Suprapubic skin (tissue), 4 donors: ENCODE results near the gene INMT. TPM values are rescaled to one million over a fixed set of nuclear protein-coding genes. Genes with fewer than 3 reads are reported as not detected.
A peak's percentile ranks its signal among the peaks of the same experiment; 100 is the strongest.

ENCODE experiments used
- DNase-seq, 2 donors: peaks; one replicate each; pipeline ENCODE4 v3.0.0-alpha.2; 2019; ENCODE audit warnings: low spot score in 2 of 2
- H3K27ac ChIP-seq: fragments of 200-600 bp; sonication (generic); one replicate; pipeline ENCODE4 v1.5.1; 2019
- H3K27me3 ChIP-seq: fragments of 200-600 bp; sonication (generic); one replicate; pipeline ENCODE4 v1.5.1; 2019
- H3K36me3 ChIP-seq: fragments of 200-600 bp; sonication (generic); one replicate; pipeline ENCODE4 v1.5.1; 2019
- H3K4me1 ChIP-seq: fragments of 200-600 bp; sonication (generic); one replicate; pipeline ENCODE4 v1.5.1; 2019
- H3K4me3 ChIP-seq: fragments of 200-600 bp; sonication (generic); one replicate; pipeline ENCODE4 v1.5.1; 2019; ENCODE audit warnings: mild to moderate bottlenecking
- H3K9me3 ChIP-seq: fragments of 200-600 bp; sonication (generic); one replicate; pipeline ENCODE4 v1.5.1; 2019
- CTCF ChIP-seq, 2 donors: fragments of 200-600 bp in 1 of 2; fragments of 450-650 bp in 1 of 2; sonication (generic) in 1 of 2; IDR thresholded peaks; one replicate each; pipeline ENCODE4 v1.5.1; 2016 to 2019; ENCODE audit warnings: antibody characterized with exemption in 2 of 2, mild to moderate bottlenecking in 1 of 2, moderate library complexity in 1 of 2
- EP300 ChIP-seq: sonication (generic); formaldehyde crosslinking; IDR thresholded peaks from one replicate; pipeline ENCODE4 v1.6.1; 2017; ENCODE audit warnings: antibody characterized with exemption
- POLR2A ChIP-seq, 2 donors: fragments of 450-650 bp; IDR thresholded peaks; one replicate each; pipeline ENCODE4 v1.6.1; 2017; ENCODE audit warnings: antibody characterized with exemption in 2 of 2, mild to moderate bottlenecking in 2 of 2, moderate library complexity in 2 of 2
- POLR2AphosphoS5 ChIP-seq, 3 donors: sonication (generic); formaldehyde crosslinking; IDR thresholded peaks; one replicate each; pipeline ENCODE4 v1.6.1; 2017; ENCODE audit warnings: antibody characterized with exemption in 3 of 3
- WGBS: methylation state at CpG from one replicate; pipeline ENCODE4 v1.1.5; 2018; 5-methylcytosine and 5-hydroxymethylcytosine counted together
- total RNA-seq, 4 donors: library from RNA; depleted of rRNA; stranded (reverse); fragments of >200 nt; gene quantifications; one replicate each; pipeline ENCODE4 v1.1.0, GENCODE V29; 2016

The INMT gene
- total RNA-seq, 4 donors from 2014 or later: 1.3 to 9.7 (median 4.2) TPM

GRCh38 chr7:30775992-30776391 lies 24.1 kb downstream of the INMT start:
- no peak overlapping the region for H3K27ac ChIP-seq
- peaks cover 20% of the 10 kb centered on the region for H3K4me1 ChIP-seq
- peaks cover 2% of the 10 kb centered on the region for H3K36me3 ChIP-seq
- DNase-seq: no peak
- H3K4me3 ChIP-seq: no peak overlapping the region
- no peaks in the 10 kb centered on the region for H3K27me3 ChIP-seq
- H3K9me3 ChIP-seq: no peaks in the 10 kb centered on the region
- TF ChIP-seq POLR2A (IDR thresholded peaks at IDR 0.05) (no peak), CTCF (IDR thresholded peaks at IDR 0.05) (no peak), POLR2AphosphoS5 (IDR thresholded peaks at IDR 0.05) (no peak), EP300 (no peak)

- peaks cover 16% of the 10 kb centered on the region for H3K4me1 ChIP-seq
- H3K9me3 ChIP-seq: no peaks in the 10 kb centered on the region
- TF ChIP-seq POLR2AphosphoS5 (IDR thresholded peaks at IDR 0.05) (no peak), EP300 (no peak), CTCF (IDR thresholded peaks at IDR 0.05) (no peak), POLR2A (IDR thresholded peaks at IDR 0.05) (no peak)
- DNase-seq: peak in 1 of 2 donors; percentile 31
- no peak overlapping the region for H3K27ac ChIP-seq
- H3K36me3 ChIP-seq: peaks cover 5% of the 10 kb centered on the region
- WGBS: 74% methylated on average over 4 of the region's 4 CpGs
- no peaks in the 10 kb centered on the region for H3K27me3 ChIP-seq
- H3K4me3 ChIP-seq: no peak overlapping the region
Measured at GRCh38 chr7:30776971-30777370, 25.0 kb downstream of the INMT start.

- Histone ChIP-seq H3K4me3 (no peak overlapping the region), H3K27ac (peak overlapping the region; percentile 39), H3K36me3 (peaks cover 14% of the 10 kb centered on the region), H3K4me1 (peaks cover 8% of the 10 kb centered on the region), H3K27me3 (no peaks in the 10 kb centered on the region), H3K9me3 (no peaks in the 10 kb centered on the region)
- TF ChIP-seq CTCF (IDR thresholded peaks at IDR 0.05): no peak
- no peak for TF ChIP-seq POLR2AphosphoS5 (IDR thresholded peaks at IDR 0.05)
- TF ChIP-seq EP300: no peak
- no peak for TF ChIP-seq POLR2A (IDR thresholded peaks at IDR 0.05)
- peak in 1 of 2 donors; percentile 60 for DNase-seq
- 63% methylated on average over 15 of the region's 15 CpGs for WGBS
Measured at GRCh38 chr7:30778255-30779025, 26.5 kb downstream of the INMT start.

- Histone ChIP-seq H3K27me3 (no peaks in the 10 kb centered on the region), H3K4me3 (no peak overlapping the region), H3K27ac (no peak overlapping the region), H3K9me3 (no peaks in the 10 kb centered on the region), H3K4me1 (peaks cover 8% of the 10 kb centered on the region), H3K36me3 (peaks cover 22% of the 10 kb centered on the region)
- no peak for DNase-seq
- no peak for TF ChIP-seq CTCF (IDR thresholded peaks at IDR 0.05)
- TF ChIP-seq POLR2A (IDR thresholded peaks at IDR 0.05): no peak
- TF ChIP-seq EP300: no peak
- no peak for TF ChIP-seq POLR2AphosphoS5 (IDR thresholded peaks at IDR 0.05)
- 93% methylated on average over 5 of the region's 5 CpGs for WGBS
Measured at GRCh38 chr7:30779574-30779973, 27.6 kb downstream of the INMT start.

GRCh38 chr7:30780941-30781340 lies 29.0 kb downstream of the INMT start:
- no peak overlapping the region for H3K4me3 ChIP-seq
- 96% methylated on average over 4 of the region's 4 CpGs for WGBS
- H3K4me1 ChIP-seq: peaks cover 8% of the 10 kb centered on the region
- H3K36me3 ChIP-seq: peaks cover 36% of the 10 kb centered on the region
- peak in 1 of 2 donors; percentile 41 for DNase-seq
- no peaks in the 10 kb centered on the region for H3K9me3 ChIP-seq
- no peak overlapping the region for H3K27ac ChIP-seq
- TF ChIP-seq CTCF (IDR thresholded peaks at IDR 0.05) (no peak), POLR2AphosphoS5 (IDR thresholded peaks at IDR 0.05) (no peak), EP300 (no peak), POLR2A (IDR thresholded peaks at IDR 0.05) (no peak)
- H3K27me3 ChIP-seq: no peaks in the 10 kb centered on the region
